Hematopoietic multipotent progenitor cell treated with erythropoietin and hydrocortisone succinate and interleukin-3 and kit ligand, for 17 days (in vitro differentiated cells): ENCODE results near the gene PLOD3.

Source experiments
- DNase-seq: peaks from one replicate; pipeline ENCODE4 v3.0.0-alpha.2; 2015; ENCODE audit warnings: low spot score

Gene PLOD3

GRCh38 chr7:101238226-101239182 lies 21.1 kb upstream of the PLOD3 start:
- no peak for DNase-seq

- DNase-seq = peak; percentile 46
Observed at GRCh38 chr7:101237206-101238067, 20.1 kb upstream of the PLOD3 start, which contains the start of gene CLDN15. CLDN15 (minus strand) TSS chr7:101237802; CDS start chr7:101237581, 221 bp downstream.

DNA sequence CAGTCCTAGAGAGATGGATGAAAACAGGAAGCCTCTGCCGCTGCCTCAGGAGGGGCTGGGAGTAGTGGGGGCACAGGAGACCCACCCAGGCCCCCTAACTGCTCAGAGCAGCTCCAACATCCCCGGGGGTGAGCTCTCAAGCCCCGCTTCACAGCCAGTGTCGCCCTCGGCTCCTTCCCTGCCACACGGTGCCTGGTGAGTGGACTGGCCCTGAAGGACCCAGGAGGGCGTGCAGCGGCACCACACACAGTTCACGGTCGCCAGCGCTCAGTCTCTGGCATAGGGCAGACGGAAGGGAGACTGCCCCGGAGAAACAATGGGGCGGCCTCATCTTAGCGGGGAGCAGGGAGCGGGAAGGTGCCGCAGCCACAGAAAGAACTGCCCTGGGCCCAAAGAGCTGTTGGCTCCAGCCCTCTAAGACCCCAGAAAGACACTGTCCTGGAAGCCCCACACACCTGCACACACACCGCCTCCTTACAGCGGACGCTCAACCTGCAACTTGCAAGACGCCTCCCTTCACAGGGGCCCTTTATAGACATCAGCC lies 19.0 kb upstream of the PLOD3 start:
- no peak for DNase-seq

- no peak for DNase-seq
Observed at GRCh38 chr7:101235522-101235921, 18.1 kb upstream of the PLOD3 start.

- DNase-seq = peak; percentile 73
Observed at GRCh38 chr7:101235050-101235449, 17.7 kb upstream of the PLOD3 start.

DNA sequence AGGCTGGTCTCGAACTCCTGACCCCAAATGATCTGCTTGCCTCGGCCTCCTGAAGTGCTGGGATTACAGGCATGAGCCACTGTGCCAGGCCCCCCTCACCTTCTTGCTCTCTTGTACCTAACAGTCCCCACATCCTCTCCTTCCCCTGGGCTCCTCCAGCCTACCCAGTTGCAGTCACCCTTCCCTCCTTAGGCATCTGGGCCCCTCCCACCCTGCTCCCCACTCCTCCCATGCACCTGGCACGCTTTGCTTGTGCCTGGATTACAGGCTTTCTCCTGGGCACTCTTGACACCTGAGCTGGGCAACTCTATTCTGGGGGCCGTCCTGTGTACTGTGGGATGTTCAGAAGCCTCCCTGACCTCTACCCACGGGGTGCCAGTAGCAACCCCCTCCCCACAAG lies 17.3 kb upstream of the PLOD3 start:
- no peak for DNase-seq

DNA sequence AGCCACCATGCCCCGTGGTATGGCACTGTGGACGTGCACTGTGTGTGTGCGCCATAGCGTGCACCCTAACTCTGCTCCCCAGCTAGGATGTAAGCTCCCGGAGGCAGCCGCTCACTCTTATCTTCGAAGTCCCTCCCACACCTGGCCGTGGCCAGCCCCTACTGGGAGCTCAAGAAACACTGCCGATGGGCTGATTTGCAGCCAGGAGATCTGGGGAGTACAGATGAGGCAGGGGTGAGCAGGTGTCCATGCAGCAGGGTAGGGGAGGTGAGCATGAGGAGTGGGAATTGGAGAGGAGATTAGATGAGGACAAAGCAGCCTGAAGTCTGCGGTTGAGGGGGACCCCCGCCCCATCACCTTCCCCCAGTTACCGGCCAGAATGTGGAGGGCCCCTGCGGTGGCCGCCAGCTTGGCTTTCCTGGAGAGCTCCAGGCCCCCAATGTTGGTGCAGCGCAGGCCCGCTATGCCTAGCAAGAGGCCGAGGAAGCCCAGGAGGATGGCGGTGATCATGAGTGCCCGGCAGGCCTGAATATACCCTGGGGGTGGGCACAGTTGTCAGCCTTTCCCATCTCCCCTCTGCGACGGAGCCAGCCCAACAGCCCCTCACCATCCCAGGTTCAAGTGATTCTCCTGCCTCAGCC lies 16.6 kb upstream of the PLOD3 start:
- no peak for DNase-seq

GRCh38 chr7:101232141-101232850 lies 14.9 kb upstream of the PLOD3 start:
- no peak for DNase-seq

DNA sequence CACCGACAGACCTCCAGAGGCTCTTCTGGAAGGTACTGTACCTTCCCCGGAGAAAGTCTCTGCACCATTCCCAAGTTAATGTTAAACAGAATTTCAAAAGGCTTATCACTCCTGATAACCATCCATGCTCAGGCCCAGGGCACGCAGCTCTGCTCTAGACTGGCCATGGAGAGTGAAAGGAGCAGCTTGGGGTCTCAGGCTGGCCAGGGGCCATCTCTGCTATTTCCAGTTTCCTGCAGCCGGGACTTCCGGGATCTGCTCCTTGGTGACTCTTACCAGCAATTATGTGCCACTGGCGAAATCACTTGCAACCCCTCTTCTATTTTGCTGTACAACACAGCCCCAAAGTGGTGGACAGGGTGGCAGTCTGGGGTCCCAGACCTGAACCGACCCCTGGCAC lies 14.3 kb upstream of the PLOD3 start:
- no peak for DNase-seq

DNA sequence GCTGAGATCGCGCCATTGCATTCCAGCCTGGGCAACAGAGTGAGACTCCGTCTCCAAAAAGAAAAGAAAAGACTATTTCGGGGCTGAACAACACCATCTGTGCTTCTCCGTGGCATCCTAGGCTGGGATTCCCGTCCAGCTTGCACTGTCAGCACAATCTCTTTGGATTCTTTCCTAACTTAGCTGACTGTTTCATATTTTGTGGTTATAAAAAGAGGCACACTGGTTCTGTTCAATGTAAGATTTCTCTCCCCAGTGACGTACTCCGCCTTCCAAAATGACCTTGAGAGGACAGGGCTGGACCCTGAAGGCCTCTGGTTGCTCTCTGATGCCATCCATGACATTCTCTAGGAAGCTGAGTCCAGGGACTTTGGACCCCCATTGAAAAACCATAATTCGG lies 9.3 kb upstream of the PLOD3 start:
- no peak for DNase-seq

GRCh38 chr7:101225650-101226049 lies 8.3 kb upstream of the PLOD3 start:
- DNase-seq = no peak

DNA sequence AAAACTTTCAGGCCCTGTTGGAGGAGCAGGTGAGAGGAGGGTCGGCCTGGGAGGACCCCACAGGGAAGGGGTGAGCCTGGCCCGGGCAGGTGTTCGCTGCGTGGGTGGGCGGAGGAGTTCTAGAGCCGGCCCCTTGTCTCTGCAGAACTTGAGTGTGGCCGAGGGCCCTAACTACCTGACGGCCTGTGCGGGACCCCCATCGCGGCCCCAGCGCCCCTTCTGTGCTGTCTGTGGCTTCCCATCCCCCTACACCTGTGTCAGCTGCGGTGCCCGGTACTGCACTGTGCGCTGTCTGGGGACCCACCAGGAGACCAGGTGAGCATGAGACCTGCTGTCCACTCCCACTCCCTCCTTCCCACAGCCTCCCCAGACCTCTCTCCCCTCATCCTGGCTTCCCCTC lies 6.1 kb upstream of the PLOD3 start:
- DNase-seq = no peak

DNA sequence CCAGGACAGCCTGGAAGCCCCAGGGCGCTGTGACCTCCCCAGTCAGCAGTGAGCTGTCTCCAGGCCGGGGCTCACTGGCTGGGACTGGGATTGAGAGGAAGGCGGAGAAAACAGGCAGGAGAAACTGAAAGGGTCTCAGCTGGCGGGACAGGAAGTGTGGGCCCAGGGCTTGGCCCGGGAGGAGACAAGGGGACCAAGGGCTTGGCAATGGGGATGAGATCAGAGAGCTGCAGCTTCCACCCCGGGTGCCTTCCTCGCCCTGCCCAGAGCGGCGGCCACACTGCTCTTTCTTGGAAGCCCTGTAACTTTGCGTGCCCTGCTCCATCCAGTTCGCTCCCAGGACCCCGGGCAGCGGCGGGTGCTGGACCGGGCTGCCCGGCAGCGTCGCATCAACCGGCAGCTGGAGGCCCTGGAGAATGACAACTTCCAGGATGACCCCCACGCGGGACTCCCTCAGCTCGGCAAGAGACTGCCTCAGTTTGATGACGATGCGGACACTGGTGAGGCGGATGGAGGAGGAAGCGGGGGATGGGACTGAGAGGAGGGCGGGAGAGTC lies 5.0 kb upstream of the PLOD3 start:
- DNase-seq = no peak

DNA sequence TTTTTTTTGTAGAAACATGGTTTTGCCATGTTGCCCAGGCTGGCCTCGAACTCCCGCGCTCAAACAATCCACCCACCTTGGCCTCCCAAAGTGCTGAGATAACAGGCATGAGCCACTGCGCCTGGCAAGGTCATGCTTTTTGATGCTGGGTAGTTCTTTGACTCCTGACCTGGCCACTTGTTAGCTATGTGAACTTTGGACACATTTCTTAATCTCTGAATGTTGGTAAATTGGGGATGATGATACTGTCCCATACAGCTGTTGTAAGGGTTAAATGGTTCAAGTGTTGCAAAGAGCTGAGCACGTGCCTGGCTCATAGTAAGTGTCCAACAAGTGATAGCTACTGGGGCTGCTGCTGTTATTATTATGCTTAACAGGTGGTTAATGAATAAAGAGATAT lies 2.9 kb upstream of the PLOD3 start:
- no peak for DNase-seq

DNA sequence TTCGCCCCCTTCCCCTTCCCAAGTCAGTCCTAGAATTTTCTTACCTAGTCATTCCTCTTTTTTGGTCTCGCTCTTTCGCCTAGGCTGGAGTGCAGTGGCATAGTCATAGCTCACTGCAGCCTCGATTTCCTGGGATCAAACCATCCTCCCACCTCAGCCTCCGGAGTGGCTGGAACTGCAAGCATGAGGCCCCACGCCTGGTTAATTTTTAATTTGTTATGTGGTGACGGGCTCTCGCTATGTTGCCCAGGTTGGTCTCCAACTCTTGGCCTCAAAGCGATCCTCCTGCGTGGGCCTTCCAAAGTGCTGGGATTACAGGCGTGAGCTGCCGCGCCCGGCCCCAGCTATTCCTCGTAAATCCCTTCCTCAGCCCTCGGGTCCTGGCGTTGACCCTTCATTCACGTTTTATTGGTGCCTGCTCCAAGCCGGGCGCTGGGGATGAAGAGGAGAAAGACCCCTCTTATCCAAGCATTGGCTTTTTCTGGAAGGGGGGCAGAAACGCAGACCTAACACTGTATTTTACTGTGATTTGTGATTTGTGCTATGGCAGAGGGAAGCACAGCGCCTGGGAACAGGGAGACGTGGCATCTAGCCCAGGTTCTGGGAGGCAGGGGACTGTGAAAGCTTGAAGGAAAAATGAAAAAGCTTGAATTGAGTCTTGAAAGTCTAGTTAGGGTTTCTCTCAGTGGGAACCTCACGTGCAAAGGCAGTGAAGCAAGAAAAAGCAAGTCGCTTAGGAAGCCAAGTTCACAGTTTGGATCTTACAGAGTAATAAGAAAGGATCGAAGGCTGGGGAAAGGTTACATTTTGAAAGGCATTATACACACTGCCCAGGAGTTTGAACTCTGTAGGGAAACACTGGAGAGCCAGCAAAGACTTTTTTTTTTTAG lies 1.1 kb upstream of the PLOD3 start:
- peak; percentile 29 for DNase-seq

- DNase-seq = peak; percentile 48
Observed at GRCh38 chr7:101216860-101217387, 457 bp downstream of the PLOD3 start.

DNA sequence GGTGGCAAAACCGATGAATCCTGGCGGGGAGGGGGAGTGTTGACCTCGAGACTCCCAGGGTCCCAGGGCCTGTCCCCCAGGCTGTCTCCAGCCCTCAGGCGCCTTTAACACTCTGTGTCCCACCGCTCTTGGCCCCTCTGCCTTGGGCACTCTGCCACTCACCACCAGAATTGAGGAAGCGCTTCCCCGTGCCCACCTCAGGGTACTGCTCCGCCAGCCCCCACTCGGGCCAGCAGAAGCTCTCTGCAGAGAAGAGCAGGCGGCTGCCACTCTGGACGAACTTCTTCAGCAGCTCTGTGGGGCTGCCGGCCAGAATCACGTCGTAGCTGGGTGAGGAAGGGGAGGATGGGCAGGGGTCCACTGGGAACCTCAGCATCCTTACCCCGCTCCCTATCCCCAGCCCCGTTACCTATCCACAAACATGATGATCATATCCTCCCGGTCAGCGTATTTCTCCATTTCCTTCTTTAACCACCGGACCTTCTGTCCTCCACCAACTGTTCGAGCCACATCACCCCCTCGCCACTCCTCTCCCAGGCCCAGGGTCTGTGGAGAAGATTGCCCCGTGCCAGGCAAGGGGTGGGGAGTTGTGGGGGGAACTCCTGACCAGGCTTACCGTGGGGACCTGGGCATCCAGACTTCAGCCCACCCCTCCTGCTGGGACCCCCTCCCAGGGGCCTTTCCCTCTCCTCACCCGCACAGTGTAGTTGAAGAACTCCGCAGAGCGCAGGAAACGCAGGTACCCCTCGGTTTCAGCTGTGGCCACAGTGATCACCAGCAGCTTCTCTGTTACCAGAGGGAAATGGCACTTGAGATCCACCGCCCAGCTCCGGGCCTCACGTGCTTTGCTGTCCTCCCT lies 1.2 kb downstream of the PLOD3 start:
- no peak for DNase-seq

DNA sequence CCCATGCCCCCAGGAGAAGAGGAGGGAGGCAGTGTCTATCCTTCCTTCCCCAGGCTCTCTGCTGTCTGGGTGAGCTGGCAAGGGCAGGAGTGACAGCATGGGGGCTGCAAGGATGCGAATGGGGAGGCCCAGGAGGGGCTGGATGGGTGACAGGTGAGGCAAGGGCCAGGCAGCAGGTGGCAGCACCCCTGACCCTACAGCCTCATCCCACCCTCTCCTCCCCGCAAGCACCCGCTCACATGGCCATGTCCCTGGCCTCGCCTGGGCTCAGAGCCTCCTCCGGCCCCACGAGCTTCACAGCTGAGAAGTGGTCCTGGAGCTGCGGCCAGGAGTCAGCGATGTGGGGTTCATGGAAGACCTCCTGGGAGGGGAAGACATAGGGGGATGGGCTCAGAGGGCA lies 5.4 kb downstream of the PLOD3 start:
- no peak for DNase-seq

DNA sequence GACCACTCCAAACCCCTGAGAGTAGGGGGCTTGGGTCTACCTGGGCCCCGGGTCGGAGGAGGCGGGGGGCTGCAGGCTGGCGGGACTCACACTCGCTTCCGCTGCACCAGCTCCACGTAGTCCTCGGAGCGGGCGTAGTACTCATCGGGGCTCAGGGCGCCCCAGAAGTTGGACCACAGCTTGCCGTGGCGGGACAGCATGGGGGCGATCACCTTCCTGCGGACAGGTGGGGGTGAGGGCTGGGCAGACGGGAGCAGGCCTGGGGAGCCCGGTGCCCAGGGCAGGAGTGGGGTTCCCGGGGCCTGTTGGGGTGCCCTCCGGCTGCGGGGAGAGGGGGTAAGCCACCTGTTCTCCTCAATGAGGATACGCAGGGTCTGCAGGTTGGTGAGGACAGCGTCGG lies 5.9 kb downstream of the PLOD3 start:
- DNase-seq = no peak
